ENCODE results near the gene SLC35F1. TPM values are rescaled to one million over a fixed set of nuclear protein-coding genes. Genes with fewer than 3 reads are reported as not detected.
"Not testable (repeated sequence)": the region's sequence is repeated elsewhere in the genome, so short reads cannot be mapped to it uniquely, and the experiment has no call there.

Gene SLC35F1
- total and polyA plus RNA-seq, 8 donors = 0.18 to 4.0 (median 3.4) TPM

DNA sequence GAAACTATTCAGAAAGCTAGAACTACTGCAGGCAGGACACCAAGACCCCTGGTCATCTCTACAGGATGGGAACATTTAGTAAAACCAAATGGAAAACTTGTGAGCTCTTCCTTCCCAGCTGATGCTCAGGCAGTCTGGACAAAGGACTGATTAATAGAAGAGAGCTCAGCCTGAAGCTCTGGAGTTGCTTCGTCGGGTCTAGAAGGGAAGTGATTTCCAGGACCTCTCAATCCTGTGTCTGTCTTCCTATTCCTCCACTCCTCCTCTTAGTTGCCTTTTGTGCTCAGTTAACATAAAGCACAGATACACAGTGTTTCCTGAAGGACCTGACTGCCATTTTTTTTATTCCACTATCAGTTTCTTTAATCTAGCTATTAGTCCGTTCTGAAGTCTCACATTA lies 54.2 kb downstream of the SLC35F1 start:
- H3K4me3 ChIP-seq = no peak overlapping the region
- no peak overlapping the region for H3K27ac ChIP-seq
- intact Hi-C loops (cut with DNase I) = no loop called here
- TF ChIP-seq, protein P1, sequence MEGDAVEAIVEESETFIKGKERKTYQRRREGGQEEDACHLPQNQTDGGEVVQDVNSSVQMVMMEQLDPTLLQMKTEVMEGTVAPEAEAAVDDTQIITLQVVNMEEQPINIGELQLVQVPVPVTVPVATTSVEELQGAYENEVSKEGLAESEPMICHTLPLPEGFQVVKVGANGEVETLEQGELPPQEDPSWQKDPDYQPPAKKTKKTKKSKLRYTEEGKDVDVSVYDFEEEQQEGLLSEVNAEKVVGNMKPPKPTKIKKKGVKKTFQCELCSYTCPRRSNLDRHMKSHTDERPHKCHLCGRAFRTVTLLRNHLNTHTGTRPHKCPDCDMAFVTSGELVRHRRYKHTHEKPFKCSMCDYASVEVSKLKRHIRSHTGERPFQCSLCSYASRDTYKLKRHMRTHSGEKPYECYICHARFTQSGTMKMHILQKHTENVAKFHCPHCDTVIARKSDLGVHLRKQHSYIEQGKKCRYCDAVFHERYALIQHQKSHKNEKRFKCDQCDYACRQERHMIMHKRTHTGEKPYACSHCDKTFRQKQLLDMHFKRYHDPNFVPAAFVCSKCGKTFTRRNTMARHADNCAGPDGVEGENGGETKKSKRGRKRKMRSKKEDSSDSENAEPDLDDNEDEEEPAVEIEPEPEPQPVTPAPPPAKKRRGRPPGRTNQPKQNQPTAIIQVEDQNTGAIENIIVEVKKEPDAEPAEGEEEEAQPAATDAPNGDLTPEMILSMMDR (IDR thresholded peaks at IDR 0.05) = no peak
- H3K4me1 ChIP-seq = no peaks in the 10 kb centered on the region
- H3K36me3 ChIP-seq = no peaks in the 10 kb centered on the region
- DNase-seq (no peak), ATAC-seq (no peak)
- H3K9me3 ChIP-seq = peaks cover 0 to 21% of the 10 kb centered on the region in 2 donors
- H3K27me3 ChIP-seq = no peaks in the 10 kb centered on the region

DNA sequence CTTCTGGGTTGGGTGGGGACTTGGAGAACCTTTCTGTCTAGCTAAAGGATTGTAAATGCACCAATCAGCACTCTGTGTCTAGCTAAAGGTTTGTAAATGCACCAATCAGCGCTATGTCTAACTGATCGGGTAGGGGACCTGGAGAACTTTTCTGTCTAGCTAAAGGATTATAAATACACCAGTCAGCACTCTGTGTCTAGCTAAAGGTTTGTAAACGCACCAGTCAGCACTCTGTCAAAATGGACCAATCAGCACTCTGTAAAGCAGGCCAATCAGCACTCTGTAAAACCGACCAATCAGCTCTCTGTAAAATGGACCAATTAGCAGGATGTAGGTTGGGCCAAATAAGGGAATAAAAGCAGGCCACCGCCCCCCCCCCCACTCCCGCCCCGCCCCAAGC lies 58.7 kb downstream of the SLC35F1 start:
- intact Hi-C loops (cut with DNase I); H3K4me1 ChIP-seq; ATAC-seq: not testable (repeated sequence)

DNA sequence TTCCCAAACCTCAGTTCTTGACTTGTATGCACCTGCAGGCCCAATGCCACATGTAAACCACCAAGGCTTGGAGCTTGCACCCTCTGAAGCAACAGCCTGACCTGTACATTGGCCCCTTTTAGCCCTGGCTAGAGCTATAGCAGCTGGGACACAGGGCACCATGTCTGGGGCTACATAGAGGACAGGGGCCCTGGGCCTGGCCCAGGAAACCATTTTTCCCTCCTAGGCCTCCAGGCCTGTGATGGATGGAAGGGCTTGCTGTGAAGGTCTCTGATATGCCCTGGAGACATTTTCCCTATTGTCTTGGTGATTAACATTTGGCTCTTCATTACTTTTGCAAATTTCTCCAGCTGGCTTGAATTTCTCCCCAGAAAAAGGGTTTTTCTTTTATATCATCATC lies 64.6 kb downstream of the SLC35F1 start:
- TF ChIP-seq, protein P1 (IDR thresholded peaks at IDR 0.05) = no peak
- DNase-seq = no peak
- no peaks in the 10 kb centered on the region for H3K36me3 ChIP-seq
- no peaks in the 10 kb centered on the region for H3K27me3 ChIP-seq
- no peak overlapping the region for H3K27ac ChIP-seq
- no peaks in the 10 kb centered on the region for H3K4me1 ChIP-seq
- no peak overlapping the region for H3K4me3 ChIP-seq
- H3K9me3 ChIP-seq = no peaks in the 10 kb centered on the region
- intact Hi-C loops (cut with DNase I) = no loop called here
- ATAC-seq = no peak

More for the DNA sequence above, 58.7 kb downstream of the SLC35F1 start:
- not testable (repeated sequence) for DNase-seq, H3K4me3 ChIP-seq, H3K27ac ChIP-seq, H3K36me3 ChIP-seq, H3K27me3 ChIP-seq
- H3K9me3 ChIP-seq = peaks cover 0 to 21% of the 10 kb centered on the region in 2 donors

DNA sequence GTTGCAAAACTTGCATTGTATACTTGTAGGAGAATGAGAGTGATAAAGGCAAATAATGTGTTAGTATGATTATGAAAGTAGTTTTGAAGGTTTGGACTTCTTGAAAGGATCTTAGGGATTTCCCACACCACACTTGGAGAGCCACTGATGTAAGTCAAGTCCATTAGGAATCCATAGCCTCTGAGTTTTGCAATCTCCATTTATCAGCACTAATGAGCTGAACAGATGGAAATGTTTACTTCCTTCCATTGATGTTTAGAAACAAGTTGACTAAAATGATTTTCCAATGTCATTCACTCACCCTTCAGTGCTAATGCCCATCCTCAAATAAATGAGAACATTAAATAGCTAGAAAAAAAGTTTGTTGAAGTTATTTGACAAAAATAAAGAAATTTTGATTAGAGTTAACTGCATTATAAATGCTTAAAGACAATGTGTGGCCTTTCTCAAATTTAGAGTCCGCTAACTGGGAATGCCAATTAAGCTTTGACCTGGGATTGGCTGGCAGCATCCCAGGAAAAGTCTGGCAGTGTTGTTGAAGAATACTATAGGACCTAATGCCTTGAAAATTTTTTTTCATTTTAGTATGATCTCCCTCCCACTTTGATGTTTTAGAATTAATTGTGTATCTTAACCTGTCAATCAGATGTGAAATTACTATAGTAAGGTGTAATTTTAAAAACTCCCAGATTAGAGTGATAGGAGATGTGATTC lies 68.0 kb downstream of the SLC35F1 start:
- Histone ChIP-seq H3K36me3 (no peaks in the 10 kb centered on the region), H3K4me3 (no peak overlapping the region), H3K27ac (no peak overlapping the region), H3K9me3 (no peaks in the 10 kb centered on the region), H3K4me1 (no peaks in the 10 kb centered on the region), H3K27me3 (no peaks in the 10 kb centered on the region)
- DNase-seq = peak in 2 of 4 donors; percentile 86 to 88
- intact Hi-C loops (cut with DNase I) = no loop called here
- TF ChIP-seq, protein P1 (IDR thresholded peaks at IDR 0.05) = no peak
- ATAC-seq = no peak

DNA sequence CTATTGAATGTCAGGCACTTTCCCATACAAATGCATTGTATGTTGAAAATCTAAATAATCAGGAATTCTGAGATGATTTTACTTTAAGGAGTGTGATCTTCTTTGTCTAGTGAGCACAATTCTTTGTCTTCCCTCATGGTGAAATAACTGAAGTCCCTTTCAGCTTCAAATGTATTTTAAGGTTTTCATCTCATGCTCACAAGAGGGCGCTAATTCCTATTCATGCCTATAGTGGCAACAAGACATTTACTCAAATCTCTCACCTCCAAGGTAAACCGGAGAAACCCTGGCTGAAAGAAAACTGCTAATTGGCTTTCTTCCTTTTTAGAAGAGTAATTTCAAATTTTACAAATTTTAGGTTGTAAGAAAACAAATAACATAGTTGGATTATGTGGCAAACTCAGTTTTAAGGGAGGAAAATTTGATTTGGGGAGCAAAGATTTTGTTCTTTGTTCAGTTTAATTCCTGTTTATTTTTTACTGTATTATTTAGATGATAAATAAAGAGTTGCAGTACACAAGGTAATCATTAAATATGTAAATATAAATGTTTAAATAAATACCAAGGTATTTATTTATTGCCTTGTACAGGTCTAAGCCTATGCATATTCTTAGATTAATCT lies 69.1 kb downstream of the SLC35F1 start:
- no peak overlapping the region for H3K4me3 ChIP-seq
- no peaks in the 10 kb centered on the region for H3K4me1 ChIP-seq
- H3K27me3 ChIP-seq = no peaks in the 10 kb centered on the region
- H3K36me3 ChIP-seq = no peaks in the 10 kb centered on the region
- intact Hi-C loops (cut with DNase I) = no loop called here
- H3K9me3 ChIP-seq = no peaks in the 10 kb centered on the region
- H3K27ac ChIP-seq = no peak overlapping the region
- TF ChIP-seq, protein P1 (IDR thresholded peaks at IDR 0.05) = peak in 1 of 2 donors; percentile 47
- peak in 2 of 4 donors; percentile 27 to 60 for DNase-seq
- ATAC-seq = peak; percentile 47
